Naive thymus-derived CD4-positive, alpha-beta T cell (primary cell): Measurements from ENCODE around the gene NOS2. TPM values are rescaled to one million over a fixed set of nuclear protein-coding genes. Genes with fewer than 3 reads are reported as not detected.
A peak's percentile ranks its signal among the peaks of the same experiment; 100 is the strongest.
"Not testable (repeated sequence)": the region's sequence is repeated elsewhere in the genome, so short reads cannot be mapped to it uniquely, and the experiment has no call there.

Experiments
- ATAC-seq: fragments of 150-1000 bp; cut with Tn5 transposase; 2 replicates; pipeline ENCODE4 v1.10.0; 2021; ENCODE audit warnings: mild to moderate bottlenecking, moderate library complexity
- CTCF ChIA-PET: fragments of 350-600 bp; sonication (Branson Sonifier 250); formaldehyde crosslinking; loops from one replicate; lab custom pipeline; 2021; ENCODE audit warnings: antibody characterized with exemption; lab: Charles Lee
- POLR2A ChIA-PET: fragments of 350-600 bp; sonication (Branson Sonifier 250); formaldehyde crosslinking; loops from one replicate; lab custom pipeline; 2021; ENCODE audit warnings: antibody characterized with exemption, inconsistent platforms; lab: Charles Lee
- DNase-seq, 9 donors: peaks; one replicate each; pipeline versions ENCODE4 v3.0.0 to v3.0.0-alpha.2; 2020 to 2022; ENCODE audit warnings: mixed read lengths in 1 of 9
- H3K27ac ChIP-seq: one replicate; pipeline ENCODE4 v1.7.0; 2013; ENCODE audit warnings: mild to moderate bottlenecking, low read depth, low read length, moderate library complexity
- H3K27me3 ChIP-seq, 2 donors: one replicate each; pipeline ENCODE4 v1.7.0; 2013; ENCODE audit warnings: low read length in 2 of 2, mild to moderate bottlenecking in 2 of 2, moderate library complexity in 2 of 2; ENCODE audit not compliant: control insufficient read depth in 2 of 2, insufficient read depth in 2 of 2
- H3K36me3 ChIP-seq, 3 experiments: 1 replicate in 2 of 3; 2 replicates in 1 of 3; pipeline ENCODE4 v1.7.0; 2013; ENCODE audit warnings: low read length in 3 of 3, mild to moderate bottlenecking in 3 of 3, moderate library complexity in 1 of 3; ENCODE audit not compliant: insufficient read depth in 3 of 3, control insufficient read depth in 2 of 3
- H3K4me1 ChIP-seq, 2 donors: one replicate each; pipeline ENCODE4 v1.7.0; 2013; ENCODE audit warnings: low read length in 2 of 2, mild to moderate bottlenecking in 2 of 2, moderate library complexity in 1 of 2; ENCODE audit not compliant: control insufficient read depth in 2 of 2, insufficient read depth in 2 of 2
- H3K4me3 ChIP-seq: 2 replicates; pipeline ENCODE4 v1.7.0; 2013; ENCODE audit warnings: mild to moderate bottlenecking, low read length
- H3K9me3 ChIP-seq, 3 experiments: 1 replicate in 2 of 3; 2 replicates in 1 of 3; pipeline ENCODE4 v1.7.0; 2013; ENCODE audit warnings: low read length in 3 of 3; ENCODE audit not compliant: control insufficient read depth in 2 of 3
- H3K27ac Mint-ChIP-seq, 9 donors: one replicate each; pipeline ENCODE4 v1.8.0; 2020 to 2022; ENCODE audit warnings: mixed read lengths in 9 of 9, mild to moderate bottlenecking in 8 of 9, moderate library complexity in 5 of 9, inconsistent platforms in 2 of 9
- H3K27me3 Mint-ChIP-seq, 5 donors: one replicate each; pipeline ENCODE4 v1.8.0; 2021 to 2022; ENCODE audit warnings: mixed read lengths in 5 of 5, mild to moderate bottlenecking in 1 of 5
- H3K36me3 Mint-ChIP-seq, 5 donors: one replicate each; pipeline ENCODE4 v1.8.0; 2020 to 2022; ENCODE audit warnings: mixed read lengths in 5 of 5, mild to moderate bottlenecking in 3 of 5, inconsistent platforms in 1 of 5
- H3K4me1 Mint-ChIP-seq, 7 donors: one replicate each; pipeline ENCODE4 v1.8.0; 2020 to 2022; ENCODE audit warnings: mixed read lengths in 7 of 7, mild to moderate bottlenecking in 3 of 7, inconsistent platforms in 1 of 7
- H3K4me3 Mint-ChIP-seq, 10 donors: one replicate each; pipeline ENCODE4 v1.8.0; 2020 to 2022; ENCODE audit warnings: mild to moderate bottlenecking in 10 of 10, mixed read lengths in 10 of 10, moderate library complexity in 6 of 10, inconsistent platforms in 2 of 10
- H3K9me3 Mint-ChIP-seq, 11 donors: one replicate each; pipeline ENCODE4 v1.8.0; 2020 to 2022; ENCODE audit warnings: mixed read lengths in 11 of 11, mild to moderate bottlenecking in 4 of 11, inconsistent platforms in 1 of 11, moderate library complexity in 1 of 11
- intact Hi-C, 2 donors: fragments of 100-400 bp; cut with micrococcal nuclease; formaldehyde crosslinking; loops; one replicate each; pipeline ENCODE4 v1.15.1; 2023
- polyA plus RNA-seq, 2 donors: library from polyadenylated mRNA; unstranded; fragments of 300-500 nt; fragmentation: Illumina TruSeq; gene quantifications; one replicate each; pipeline ENCODE4 v1.2.3, GENCODE V29; 2021
- total RNA-seq, 6 experiments: library from RNA in 5 of 6; stranded (reverse) in 5 of 6; gene quantifications; 1 replicate in 5 of 6; 2 replicates in 1 of 6; pipeline ENCODE4 v1.2.3 and lab custom pipeline; 2021 to 2026

The NOS2 gene
- total and polyA plus RNA-seq, 7 experiments from 2014 or later: 0.11 to 0.30 (median 0.16) TPM; not detected in 4

GRCh38 chr17:27749562-27750150 is 50.7 kb downstream of the NOS2 start:
- H3K36me3 ChIP-seq, H3K4me3 ChIP-seq, H3K27me3 Mint-ChIP-seq, H3K4me3 Mint-ChIP-seq, H3K36me3 Mint-ChIP-seq, POLR2A ChIA-PET, H3K9me3 ChIP-seq, ATAC-seq, H3K27me3 ChIP-seq, H3K9me3 Mint-ChIP-seq, H3K4me1 Mint-ChIP-seq, H3K27ac ChIP-seq, H3K27ac Mint-ChIP-seq, H3K4me1 ChIP-seq: not testable (repeated sequence)
- peak in 1 of 9 donors; percentile 17 for DNase-seq
- intact Hi-C loops: loop anchor here in 1 of 2 donors (10.0 kb wide), 1 partner anchor 515 kb away; no protein-coding TSS in a partner anchor
- CTCF ChIA-PET: interaction anchor here (1.8 kb wide), 1 partner anchor 7 kb away, joined by 5 read pairs; no protein-coding TSS in a partner anchor

- Histone ChIP-seq H3K9me3 (no peaks in the 10 kb centered on the region), H3K4me1 (no peaks in the 10 kb centered on the region), H3K4me3 (no peak overlapping the region), H3K36me3 (no peaks in the 10 kb centered on the region), H3K27me3 (no peaks in the 10 kb centered on the region), H3K27ac (no peak overlapping the region)
- Mint-ChIP-seq H3K9me3 (peaks cover 0 to 2% (median 0%) of the 10 kb centered on the region in 11 donors), H3K4me3 (no peak overlapping the region), H3K27me3 (no peaks in the 10 kb centered on the region), H3K27ac (peak overlapping the region in 2 of 9 donors; percentile 11 to 64), H3K36me3 (no peaks in the 10 kb centered on the region), H3K4me1 (peaks cover 0 to under 1% (median 0%) of the 10 kb centered on the region in 7 donors)
- no peak for ATAC-seq
- ChIA-PET POLR2A (no interaction called here), CTCF (interaction anchor here (0.7 to 1.8 kb wide), 2 partner anchors 9 to 314 kb away, joined by 4 to 5 read pairs; no protein-coding TSS in a partner anchor)
- DNase-seq: no peak
- intact Hi-C loops: no loop called here
Observed at GRCh38 chr17:27748360-27748825, 51.9 kb downstream of the NOS2 start.

GRCh38 chr17:27747462-27748359 is 52.6 kb downstream of the NOS2 start:
- no peak overlapping the region for H3K27ac Mint-ChIP-seq

DNA sequence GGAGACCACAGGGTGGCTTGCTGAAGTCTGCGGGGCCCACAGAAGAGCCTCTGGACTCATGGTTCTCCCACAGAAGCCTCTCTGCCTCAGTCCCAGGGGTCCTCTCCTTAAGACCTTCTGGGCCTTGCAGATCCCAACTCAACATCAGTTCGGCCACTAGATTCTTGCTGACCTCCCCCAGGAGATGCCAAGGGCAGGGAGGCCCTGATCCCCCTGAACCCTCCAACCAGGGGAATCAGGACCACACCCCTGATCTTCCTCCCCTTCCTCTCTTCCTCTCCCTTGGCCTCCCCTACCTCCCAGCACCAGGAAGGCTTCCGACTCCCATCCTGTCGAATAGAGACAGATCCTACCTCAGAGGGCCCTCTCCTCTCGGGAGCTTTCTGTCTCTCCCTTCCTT is 53.4 kb downstream of the NOS2 start:
- no peaks in the 10 kb centered on the region for H3K36me3 Mint-ChIP-seq
- no peak overlapping the region for H3K27ac Mint-ChIP-seq
- no peaks in the 10 kb centered on the region for H3K27me3 Mint-ChIP-seq
- intact Hi-C loops: no loop called here
- no peak for DNase-seq
- Histone ChIP-seq H3K27me3 (no peaks in the 10 kb centered on the region), H3K4me3 (no peak overlapping the region), H3K9me3 (no peaks in the 10 kb centered on the region), H3K4me1 (no peaks in the 10 kb centered on the region), H3K36me3 (no peaks in the 10 kb centered on the region), H3K27ac (no peak overlapping the region)
- peaks cover 0 to 2% (median 0%) of the 10 kb centered on the region in 7 donors for H3K4me1 Mint-ChIP-seq
- ATAC-seq: no peak
- peaks cover 0 to 2% (median 0%) of the 10 kb centered on the region in 11 donors for H3K9me3 Mint-ChIP-seq
- no peak overlapping the region for H3K4me3 Mint-ChIP-seq
- ChIA-PET CTCF (no interaction called here), POLR2A (no interaction called here)

More at GRCh38 chr17:27747462-27748359, 52.6 kb downstream of the NOS2 start:
- no peaks in the 10 kb centered on the region for H3K27me3 ChIP-seq
- Mint-ChIP-seq H3K36me3 (no peaks in the 10 kb centered on the region), H3K4me3 (no peak overlapping the region), H3K9me3 (peaks cover 0 to 2% (median 0%) of the 10 kb centered on the region in 11 donors), H3K4me1 (peaks cover 0 to 2% (median 0%) of the 10 kb centered on the region in 7 donors), H3K27me3 (no peaks in the 10 kb centered on the region)
- H3K36me3 ChIP-seq: no peaks in the 10 kb centered on the region
- no peak for ATAC-seq
- H3K4me3 ChIP-seq: no peak overlapping the region
- POLR2A ChIA-PET: no interaction called here
- peak in 1 of 9 donors; percentile 9 for DNase-seq
- no peaks in the 10 kb centered on the region for H3K4me1 ChIP-seq
- no peak overlapping the region for H3K27ac ChIP-seq
- CTCF ChIA-PET: interaction anchor here (1.8 kb wide), 1 partner anchor 9 kb away, joined by 5 read pairs; no protein-coding TSS in a partner anchor
- no peaks in the 10 kb centered on the region for H3K9me3 ChIP-seq
- intact Hi-C loops: no loop called here

DNA sequence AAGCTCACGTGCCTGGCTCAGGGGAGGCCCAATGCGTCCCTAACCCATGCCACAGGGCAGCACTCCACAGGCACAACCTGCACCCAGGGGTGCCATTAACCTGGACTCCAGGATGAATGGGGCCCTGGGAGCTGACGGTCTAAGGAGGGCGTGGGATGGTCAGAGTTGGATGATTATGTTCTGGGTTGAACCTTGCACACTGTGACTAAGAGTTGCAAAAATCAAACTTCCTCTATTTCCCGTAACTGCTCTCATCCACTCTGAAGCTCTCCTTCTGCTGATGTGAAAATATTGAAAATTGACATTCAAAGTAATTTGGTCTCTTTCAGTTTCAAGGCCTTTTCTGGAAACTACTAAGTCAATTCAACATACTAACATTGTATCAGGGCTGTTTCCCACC is 54.0 kb downstream of the NOS2 start:
- H3K9me3 Mint-ChIP-seq, H3K4me1 Mint-ChIP-seq, H3K27ac Mint-ChIP-seq, H3K4me3 Mint-ChIP-seq, H3K27ac ChIP-seq, H3K9me3 ChIP-seq, H3K4me1 ChIP-seq, intact Hi-C loops, H3K4me3 ChIP-seq, H3K36me3 ChIP-seq, H3K27me3 ChIP-seq, H3K27me3 Mint-ChIP-seq, DNase-seq, CTCF ChIA-PET, H3K36me3 Mint-ChIP-seq, POLR2A ChIA-PET: not testable (repeated sequence)
- peak; percentile 72 for ATAC-seq

DNA sequence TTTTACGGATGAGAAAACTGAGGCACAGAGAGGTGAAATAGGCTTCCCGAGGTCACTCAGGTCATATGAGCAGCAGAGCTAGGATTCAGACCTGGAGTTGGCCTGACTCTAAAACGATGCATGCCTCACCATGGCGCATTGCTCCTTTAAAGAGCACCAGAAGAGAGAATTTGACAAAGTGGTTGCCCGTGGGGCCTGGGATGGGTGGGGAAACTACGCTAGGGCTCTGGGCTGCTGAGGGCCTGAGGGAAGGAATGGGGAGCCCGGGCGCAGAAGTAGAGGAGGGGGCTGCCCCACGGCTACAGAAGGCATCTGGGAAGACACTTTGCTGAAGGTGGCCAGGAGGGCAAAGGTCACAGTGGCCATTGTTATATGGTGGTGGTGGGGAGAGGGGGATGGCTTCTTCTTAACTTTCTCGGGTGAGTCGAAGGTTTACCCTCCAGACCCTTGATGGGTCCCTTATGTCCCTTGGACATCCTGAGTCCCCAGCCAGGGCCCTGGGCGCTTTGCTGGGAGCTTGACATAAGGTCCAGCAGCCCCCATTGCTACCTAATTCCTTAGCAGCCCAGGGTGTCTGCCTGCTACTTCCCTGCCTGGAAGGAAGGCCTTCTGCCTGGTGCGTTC is 55.0 kb downstream of the NOS2 start:
- intact Hi-C loops, H3K4me3 ChIP-seq, H3K4me1 Mint-ChIP-seq, H3K27ac Mint-ChIP-seq, POLR2A ChIA-PET, H3K36me3 ChIP-seq, H3K36me3 Mint-ChIP-seq, H3K27me3 ChIP-seq, H3K4me1 ChIP-seq, H3K9me3 ChIP-seq, DNase-seq, ATAC-seq, H3K27ac ChIP-seq, H3K27me3 Mint-ChIP-seq, H3K9me3 Mint-ChIP-seq: not testable (repeated sequence)
- H3K4me3 Mint-ChIP-seq: peak overlapping the region in 1 of 10 donors; percentile 12
- CTCF ChIA-PET: interaction anchor here (0.6 kb wide), 1 partner anchor 199 kb away, joined by 3 read pairs; no protein-coding TSS in a partner anchor
